ENCODE measurements around the gene ARFGEF3.

The ARFGEF3 gene

GRCh38 chr6:138246650-138247440, 85.1 kb downstream of the ARFGEF3 start:
- DNase-seq = no peak

- DNase-seq = no peak
Measured at GRCh38 chr6:138248011-138248410, 86.3 kb downstream of the ARFGEF3 start.

GRCh38 chr6:138248878-138249277, 87.1 kb downstream of the ARFGEF3 start:
- DNase-seq = no peak

- no peak for DNase-seq
Measured at GRCh38 chr6:138250053-138250452, 88.3 kb downstream of the ARFGEF3 start.

GRCh38 chr6:138250513-138251247, 88.9 kb downstream of the ARFGEF3 start:
- no peak for DNase-seq

- DNase-seq = no peak
Measured at GRCh38 chr6:138253731-138254130, 92.0 kb downstream of the ARFGEF3 start.

GRCh38 chr6:138255443-138255842, 93.7 kb downstream of the ARFGEF3 start:
- no peak for DNase-seq

- no peak for DNase-seq
Measured at GRCh38 chr6:138257638-138258040, 95.9 kb downstream of the ARFGEF3 start.

- DNase-seq = no peak
Measured at GRCh38 chr6:138258197-138258596, 96.5 kb downstream of the ARFGEF3 start.

GRCh38 chr6:138258991-138259390, 97.3 kb downstream of the ARFGEF3 start:
- no peak for DNase-seq

- no peak for DNase-seq
Measured at GRCh38 chr6:138261116-138261780, 99.5 kb downstream of the ARFGEF3 start.

- DNase-seq = no peak
Measured at GRCh38 chr6:138263963-138264362, 102.2 kb downstream of the ARFGEF3 start.

GRCh38 chr6:138264372-138264880, 102.7 kb downstream of the ARFGEF3 start:
- no peak for DNase-seq

- no peak for DNase-seq
Measured at GRCh38 chr6:138266095-138266494, 104.4 kb downstream of the ARFGEF3 start.

GRCh38 chr6:138267971-138268895, 106.5 kb downstream of the ARFGEF3 start:
- DNase-seq = no peak

GRCh38 chr6:138271451-138271850, 109.7 kb downstream of the ARFGEF3 start:
- DNase-seq = no peak

GRCh38 chr6:138272533-138273315, 111.0 kb downstream of the ARFGEF3 start:
- DNase-seq = no peak

GRCh38 chr6:138275976-138276375, 114.2 kb downstream of the ARFGEF3 start:
- no peak for DNase-seq

- no peak for DNase-seq
Measured at GRCh38 chr6:138277835-138278234, 116.1 kb downstream of the ARFGEF3 start.

GRCh38 chr6:138278326-138278725, 116.6 kb downstream of the ARFGEF3 start:
- DNase-seq = no peak

GRCh38 chr6:138285800-138286199, 124.1 kb downstream of the ARFGEF3 start:
- DNase-seq = no peak

GRCh38 chr6:138286698-138287097, 125.0 kb downstream of the ARFGEF3 start:
- no peak for DNase-seq
